NB4 (cell line): ENCODE measurements around the gene CTDNEP1.
"Not testable (repeated sequence)": the region's sequence is repeated elsewhere in the genome, so short reads cannot be mapped to it uniquely, and the experiment has no call there.

Experiments
- DNase-seq: peaks from one replicate; pipeline ENCODE4 v3.0.0; 2010; ENCODE audit warnings: low read depth
- H3K4me3 ChIP-seq: one replicate; pipeline ENCODE4 v1.5.1; 2011; ENCODE audit warnings: mild to moderate bottlenecking, low read depth, low read length, moderate library complexity
- MYC ChIP-seq: IDR thresholded peaks from 2 replicates; pipeline ENCODE4 v1.6.1; 2011; ENCODE audit warnings: low read depth, low read length
- POLR2A ChIP-seq: IDR thresholded peaks from 2 replicates; pipeline ENCODE4 v1.6.1; 2011; ENCODE audit warnings: mild to moderate bottlenecking; ENCODE audit not compliant: insufficient read length; ENCODE audit errors: extremely low read depth
- TF ChIP-seq, protein P1 (sequence below): IDR thresholded peaks from one replicate; pipeline ENCODE4 v1.5.1; 2012; ENCODE audit warnings: low read depth, low read length
- TF ChIP-seq, protein P2 (sequence below): IDR thresholded peaks from 2 replicates; pipeline ENCODE4 v1.6.1; 2011; ENCODE audit warnings: low read depth, low read length

The CTDNEP1 gene

DNA sequence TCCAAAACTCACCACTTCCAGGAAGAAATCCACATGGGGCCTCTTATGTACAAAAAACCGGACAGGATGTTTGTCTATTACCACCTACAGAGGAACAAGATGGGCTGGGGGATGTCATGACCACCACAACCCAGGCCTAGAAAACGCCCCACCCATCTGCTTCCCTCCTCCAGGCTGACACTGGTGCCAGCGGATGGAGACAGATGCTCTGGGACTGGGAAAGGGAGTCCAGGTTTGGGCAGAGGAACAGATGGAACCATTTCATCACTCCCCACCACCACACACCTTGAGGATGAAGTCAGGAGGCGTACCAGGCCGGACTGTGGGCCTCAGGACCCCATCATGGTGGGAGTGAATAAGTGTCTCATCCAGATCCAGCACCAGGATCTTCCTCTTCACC lies 4.8 kb downstream of the CTDNEP1 start:
- no peak overlapping the region for H3K4me3 ChIP-seq
- TF ChIP-seq MYC (no peak), POLR2A (no peak)
- TF ChIP-seq, protein P1, sequence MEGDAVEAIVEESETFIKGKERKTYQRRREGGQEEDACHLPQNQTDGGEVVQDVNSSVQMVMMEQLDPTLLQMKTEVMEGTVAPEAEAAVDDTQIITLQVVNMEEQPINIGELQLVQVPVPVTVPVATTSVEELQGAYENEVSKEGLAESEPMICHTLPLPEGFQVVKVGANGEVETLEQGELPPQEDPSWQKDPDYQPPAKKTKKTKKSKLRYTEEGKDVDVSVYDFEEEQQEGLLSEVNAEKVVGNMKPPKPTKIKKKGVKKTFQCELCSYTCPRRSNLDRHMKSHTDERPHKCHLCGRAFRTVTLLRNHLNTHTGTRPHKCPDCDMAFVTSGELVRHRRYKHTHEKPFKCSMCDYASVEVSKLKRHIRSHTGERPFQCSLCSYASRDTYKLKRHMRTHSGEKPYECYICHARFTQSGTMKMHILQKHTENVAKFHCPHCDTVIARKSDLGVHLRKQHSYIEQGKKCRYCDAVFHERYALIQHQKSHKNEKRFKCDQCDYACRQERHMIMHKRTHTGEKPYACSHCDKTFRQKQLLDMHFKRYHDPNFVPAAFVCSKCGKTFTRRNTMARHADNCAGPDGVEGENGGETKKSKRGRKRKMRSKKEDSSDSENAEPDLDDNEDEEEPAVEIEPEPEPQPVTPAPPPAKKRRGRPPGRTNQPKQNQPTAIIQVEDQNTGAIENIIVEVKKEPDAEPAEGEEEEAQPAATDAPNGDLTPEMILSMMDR = no peak
- TF ChIP-seq, protein P2, sequence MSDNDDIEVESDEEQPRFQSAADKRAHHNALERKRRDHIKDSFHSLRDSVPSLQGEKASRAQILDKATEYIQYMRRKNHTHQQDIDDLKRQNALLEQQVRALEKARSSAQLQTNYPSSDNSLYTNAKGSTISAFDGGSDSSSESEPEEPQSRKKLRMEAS = no peak
- no peak for DNase-seq

DNA sequence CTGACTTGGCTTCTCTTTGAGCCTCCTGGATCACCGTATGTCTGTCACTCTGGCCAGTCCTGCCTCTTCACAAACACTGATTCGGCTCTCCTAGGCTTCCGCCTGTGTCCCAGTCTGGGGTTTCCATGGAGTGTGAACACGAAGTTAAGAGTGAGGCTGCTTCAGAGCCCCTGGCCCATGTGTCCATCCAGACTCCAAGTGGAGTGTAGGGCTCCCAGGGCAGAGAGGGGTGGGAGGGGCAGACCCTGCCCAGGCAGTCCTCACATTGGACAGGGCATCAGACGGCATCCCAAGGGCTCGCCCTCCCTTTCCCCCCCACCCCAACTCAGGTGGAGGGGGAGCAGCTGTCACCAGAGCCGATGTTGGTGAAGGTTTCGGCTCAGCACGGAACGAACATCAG lies 7.7 kb downstream of the CTDNEP1 start:
- not testable (repeated sequence) for DNase-seq, H3K4me3 ChIP-seq

DNA sequence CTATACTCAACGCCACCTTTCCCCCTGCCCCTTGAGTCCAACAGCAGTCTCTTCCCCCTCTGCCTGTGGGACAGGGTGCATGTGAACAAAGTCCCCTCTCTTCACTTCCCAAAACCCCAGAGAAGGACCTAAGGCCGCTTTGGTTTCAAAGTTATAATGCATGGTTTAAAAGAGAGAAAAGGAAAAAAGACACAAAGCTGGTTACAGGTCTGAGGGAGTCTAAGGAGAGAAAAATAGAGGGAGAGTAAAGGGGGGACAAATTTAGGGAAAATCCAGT lies 8.1 kb downstream of the CTDNEP1 start:
- no peak overlapping the region for H3K4me3 ChIP-seq
- DNase-seq = no peak
- TF ChIP-seq, protein P1 = no peak
- TF ChIP-seq POLR2A = no peak
- no peak for TF ChIP-seq MYC
- TF ChIP-seq, protein P2 = no peak

DNA sequence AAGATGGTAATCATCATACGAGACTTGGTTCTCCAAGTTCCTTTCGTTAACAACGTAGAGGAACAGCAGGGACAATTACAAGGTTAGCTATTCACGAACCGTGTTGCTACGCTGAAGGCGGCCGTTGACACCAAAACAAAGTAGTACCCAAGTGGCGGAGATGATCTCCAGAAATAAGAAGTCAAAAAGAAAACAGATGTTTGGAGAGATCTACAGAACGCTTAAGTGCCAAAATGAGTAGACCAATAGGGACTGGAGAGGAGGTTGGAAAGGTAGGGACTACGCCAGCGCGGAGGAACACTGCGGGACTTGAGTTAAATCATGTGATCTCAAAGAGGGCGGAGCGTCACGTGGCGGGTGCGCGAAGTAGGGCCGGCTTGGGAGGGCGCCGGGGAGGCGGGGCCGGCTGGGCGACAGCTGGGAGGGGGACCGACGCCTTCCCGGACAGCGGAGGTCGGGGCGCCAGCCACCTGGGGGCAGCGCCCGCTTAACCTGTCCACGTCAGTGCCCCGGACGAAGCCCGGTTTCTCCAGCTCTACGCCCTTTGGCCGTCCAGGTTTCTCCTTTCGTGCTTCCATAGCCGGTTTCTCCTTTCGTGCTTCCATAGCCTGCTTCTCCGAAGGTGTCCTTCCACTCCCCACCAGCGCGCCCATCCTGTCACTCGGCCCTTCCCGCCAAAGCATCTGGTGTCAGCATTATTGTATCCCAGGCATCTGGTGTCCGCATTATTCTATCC lies 8.6 kb downstream of the CTDNEP1 start:
- TF ChIP-seq MYC = peak; percentile 86
- TF ChIP-seq, protein P2 = peak; percentile 91
- TF ChIP-seq, protein P1 = no peak
- H3K4me3 ChIP-seq = peak overlapping the region; percentile 74
- DNase-seq = peak; percentile 90

DNA sequence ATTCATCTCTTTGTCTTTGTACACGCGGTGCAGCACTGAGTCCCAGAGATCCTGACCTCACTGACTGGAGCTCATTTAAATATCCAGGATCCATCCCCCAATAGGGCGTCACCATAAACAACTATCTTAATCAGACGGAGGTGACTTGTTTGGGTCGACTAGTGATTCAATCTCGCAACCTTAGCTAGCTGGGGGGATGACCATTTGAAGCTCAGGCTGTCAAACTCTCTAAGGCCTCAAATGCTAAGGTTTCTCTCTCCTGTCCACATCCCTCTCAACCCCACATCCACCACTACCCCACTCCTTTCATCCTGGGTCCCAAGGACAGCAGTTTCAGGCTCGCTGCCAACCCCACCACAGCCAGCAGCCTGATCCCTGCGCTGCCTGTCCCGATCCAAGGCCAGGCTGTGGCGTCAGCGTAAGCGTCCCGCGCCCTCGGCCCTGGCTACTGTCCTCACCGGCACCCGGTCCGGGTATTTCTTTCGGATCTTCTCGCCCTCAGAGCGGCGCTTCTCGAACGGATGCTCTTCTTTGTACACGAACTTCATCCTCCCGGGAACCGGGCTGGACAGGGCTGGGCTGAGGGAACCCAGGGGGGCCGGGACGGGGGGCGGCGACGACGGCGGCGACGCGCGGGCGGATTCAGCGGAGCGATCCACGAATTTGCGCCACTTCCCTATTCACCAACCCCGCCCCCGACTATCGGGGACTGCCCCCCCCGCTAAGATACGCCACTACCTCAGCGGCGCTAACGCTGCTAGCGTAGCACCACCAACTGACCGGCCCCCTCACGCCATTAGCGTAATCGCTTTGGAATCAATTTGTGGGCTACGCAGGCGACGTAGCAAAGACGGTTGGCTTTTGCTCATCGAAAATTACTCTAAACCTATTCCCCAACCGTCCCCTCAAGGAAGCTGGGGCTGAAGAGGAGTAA lies 9.5 kb downstream of the CTDNEP1 start, which contains the start of gene GABARAP:
TSS of gene GABARAP (minus strand) at position 667 of the 934 bp plus-strand sequence. CDS start at position 548, 119 bp downstream.
- DNase-seq = peak; percentile 84
- TF ChIP-seq, protein P1 = no peak
- TF ChIP-seq POLR2A (no peak), MYC (no peak)
- TF ChIP-seq, protein P2 = 0 out of 2 replicates have a peak, but pooled peaks have one; percentile 16
- peak within 1 kb of the TSS; percentile 84 for H3K4me3 ChIP-seq

DNA sequence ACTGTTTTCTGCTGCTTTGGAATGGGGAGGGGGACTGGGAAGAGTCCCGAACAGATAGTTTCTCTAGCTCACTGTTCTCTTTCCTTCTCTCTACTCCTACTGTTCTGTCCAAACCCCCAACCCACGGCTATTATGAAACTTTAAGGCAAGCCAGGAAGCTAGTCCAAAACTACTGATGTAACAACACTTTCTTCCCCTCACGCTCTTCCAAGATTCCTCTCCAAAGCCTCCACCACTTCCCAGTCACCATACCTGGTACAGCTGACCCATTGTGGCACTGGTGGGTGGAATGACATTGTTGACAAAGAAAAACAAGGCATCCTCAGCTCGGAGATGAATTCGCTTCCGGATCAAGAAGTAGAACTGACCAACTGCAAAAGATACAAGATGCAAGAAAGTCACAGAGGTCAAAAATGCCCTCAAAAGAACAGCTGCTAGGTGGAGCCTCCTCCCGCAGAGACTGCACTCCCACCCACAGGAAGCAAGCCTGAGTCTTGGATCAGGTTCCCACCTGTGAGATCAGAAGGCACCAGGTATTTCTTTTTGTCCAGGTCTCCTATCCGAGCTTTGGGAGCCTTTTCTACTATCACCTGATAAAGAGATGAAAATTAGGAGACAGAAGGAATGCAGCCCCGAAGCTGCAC lies 10.3 kb downstream of the CTDNEP1 start:
- TF ChIP-seq POLR2A (no peak), MYC (no peak)
- TF ChIP-seq, protein P2 = no peak
- TF ChIP-seq, protein P1 = no peak
- no peak for DNase-seq

More for the DNA sequence above, 10.3 kb downstream of the CTDNEP1 start:
- peak overlapping the region; percentile 84 for H3K4me3 ChIP-seq
